NCI-H69 (cell line): ENCODE results near the gene RPTOR.

Experiments
- DNase-seq: peaks from one replicate; lab custom pipeline; 2025; lab: John Stamatoyannopoulos, UW

Gene RPTOR

DNA sequence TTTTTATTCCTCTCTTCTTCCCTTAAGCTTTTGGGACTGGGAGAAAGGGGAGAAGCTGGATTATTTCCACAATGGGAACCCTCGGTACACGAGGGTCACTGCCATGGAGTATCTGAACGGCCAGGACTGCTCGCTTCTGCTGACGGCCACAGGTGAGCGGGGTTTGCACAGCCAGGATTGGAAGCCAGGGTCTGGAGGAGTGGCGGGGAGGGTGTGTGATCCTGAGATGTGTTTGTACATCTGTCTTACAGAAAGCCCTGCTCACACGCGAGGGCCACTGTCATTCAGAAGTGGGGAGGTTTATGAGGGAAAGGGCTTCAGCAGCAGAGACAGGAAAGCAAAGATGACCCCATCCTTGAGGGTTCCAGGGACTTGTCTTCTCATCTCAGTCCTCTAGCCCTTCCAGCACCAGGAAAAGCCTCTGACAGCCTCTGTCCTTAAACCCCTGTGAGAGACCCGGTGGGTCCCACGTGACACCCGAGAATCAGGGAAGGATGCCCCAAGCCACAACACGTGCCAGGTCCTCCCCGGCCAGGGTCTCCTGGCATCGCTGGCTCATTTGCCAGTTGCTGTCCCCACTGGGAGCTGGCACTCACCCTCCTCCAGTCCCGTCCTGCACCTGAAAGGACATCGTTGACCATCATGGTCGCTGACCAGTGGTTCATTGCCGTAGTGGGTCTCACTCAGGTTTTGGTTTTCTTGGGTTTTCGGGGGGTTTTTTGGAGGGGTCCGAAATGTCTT is 402.7 kb downstream of the RPTOR start:
- DNase-seq = no peak

DNA sequence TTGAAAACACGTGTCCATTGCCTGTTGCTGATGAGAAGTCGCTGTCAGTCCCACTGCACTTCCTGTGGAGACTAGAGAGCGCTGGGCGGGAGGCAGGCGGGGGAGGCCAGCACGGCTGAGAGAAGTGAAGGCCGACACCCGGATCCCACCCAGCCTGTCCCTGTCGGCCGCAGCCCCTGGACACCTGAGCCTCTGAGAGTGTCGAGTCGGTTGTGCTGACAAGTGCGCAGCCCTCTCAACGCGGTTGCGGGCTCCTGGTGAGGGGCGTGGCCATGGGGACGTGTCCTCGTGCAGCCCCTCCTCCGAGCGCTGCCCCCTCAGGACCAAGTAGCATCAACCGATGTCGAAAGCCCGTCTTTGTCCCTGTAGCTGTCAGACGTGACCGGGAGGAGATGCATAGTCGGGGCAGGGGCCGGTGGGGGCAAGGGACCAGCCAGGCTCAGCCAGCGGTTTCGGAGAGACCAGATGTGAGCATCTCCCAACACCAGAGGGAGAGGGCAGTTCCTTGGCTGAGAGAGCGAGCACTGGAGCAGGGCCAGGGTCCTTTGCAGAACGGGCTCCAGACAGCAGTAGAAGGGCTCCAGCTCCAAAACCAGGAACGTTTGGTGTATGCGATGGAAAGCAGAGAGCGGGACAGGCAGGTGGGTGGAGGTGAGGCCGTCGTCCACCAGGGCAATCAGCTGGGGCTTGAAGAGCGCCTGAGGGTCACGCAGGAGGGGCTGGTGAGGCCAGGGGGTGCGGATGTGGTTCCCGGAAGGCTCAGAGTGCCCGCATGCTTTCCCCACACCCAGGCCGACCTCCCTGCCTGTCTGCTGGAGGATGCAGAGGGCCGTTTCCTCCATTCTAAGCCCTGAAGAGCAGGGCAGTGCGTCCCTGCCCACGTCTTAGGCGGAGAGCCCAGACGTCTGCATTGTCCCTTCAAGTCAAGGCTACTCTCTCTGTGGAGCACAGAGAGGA is 403.7 kb downstream of the RPTOR start:
- no peak for DNase-seq

DNA sequence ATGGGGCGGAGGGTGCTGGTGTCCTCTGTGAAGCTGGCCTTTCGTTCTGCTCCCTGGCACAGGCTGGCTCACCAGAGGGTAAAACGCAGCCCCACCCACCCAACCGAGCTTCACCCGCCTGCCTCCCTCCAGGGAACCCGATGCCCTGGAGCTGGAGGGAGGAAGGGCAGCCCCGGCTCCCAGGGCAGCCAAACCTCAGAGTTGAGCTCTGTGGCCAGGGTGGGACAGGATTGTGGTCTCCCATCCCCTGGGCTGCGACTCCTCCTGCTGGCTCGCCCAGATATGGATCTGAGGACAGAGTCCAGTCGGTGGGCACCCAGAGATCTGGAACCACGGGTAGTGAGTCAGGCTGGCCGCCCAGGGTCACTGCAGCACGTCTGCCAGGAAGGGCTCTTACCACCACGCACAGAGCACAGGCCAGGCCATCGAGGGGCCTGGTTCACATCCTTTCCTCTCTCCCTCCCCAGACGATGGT is 404.4 kb downstream of the RPTOR start:
- DNase-seq = no peak

DNA sequence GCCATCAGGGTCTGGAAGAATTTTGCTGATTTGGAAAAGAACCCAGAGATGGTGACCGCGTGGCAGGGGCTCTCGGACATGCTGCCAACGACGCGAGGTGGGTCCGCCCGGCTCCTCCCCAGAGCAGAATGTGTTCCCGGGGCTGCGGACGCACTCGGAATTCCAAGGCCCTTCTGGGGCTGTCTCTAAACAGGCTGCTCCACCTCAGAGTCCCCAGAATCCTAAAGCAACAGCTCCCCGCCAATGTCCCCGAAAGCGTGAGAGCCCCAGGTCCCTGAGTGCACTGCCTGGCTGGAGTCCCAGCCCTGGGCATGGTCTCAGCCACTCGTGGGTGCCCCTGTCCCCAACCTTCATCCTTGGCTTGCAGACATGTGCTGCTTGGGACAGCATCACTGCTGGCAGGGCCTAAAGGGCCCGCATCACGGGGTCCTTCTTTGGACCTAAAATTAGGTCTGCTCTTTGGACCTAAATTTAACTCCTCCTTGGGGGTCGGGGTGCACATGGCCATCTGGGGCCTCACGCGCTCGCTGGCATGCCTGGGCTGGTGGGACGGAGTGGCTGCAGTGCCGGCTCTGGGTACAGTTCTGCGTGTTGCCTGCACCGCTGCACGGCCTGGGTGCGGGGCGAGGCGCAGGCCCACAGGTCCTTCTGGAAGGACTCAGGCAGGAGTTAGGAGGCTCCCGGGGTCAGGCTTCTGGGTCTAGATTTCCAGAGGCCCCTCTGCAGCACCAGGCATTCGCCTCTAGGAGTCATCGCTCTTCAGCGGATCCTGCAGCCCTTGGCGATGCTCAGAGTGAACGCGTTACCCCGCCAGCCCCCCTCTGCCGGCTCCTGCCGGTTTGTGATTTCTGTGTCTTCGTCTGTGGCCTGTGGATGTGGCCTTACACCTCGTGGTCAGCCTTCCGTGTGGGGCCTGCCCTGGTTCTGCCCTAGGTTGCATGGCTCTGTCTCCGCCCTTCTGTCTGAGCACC is 405.1 kb downstream of the RPTOR start:
- DNase-seq = no peak

DNA sequence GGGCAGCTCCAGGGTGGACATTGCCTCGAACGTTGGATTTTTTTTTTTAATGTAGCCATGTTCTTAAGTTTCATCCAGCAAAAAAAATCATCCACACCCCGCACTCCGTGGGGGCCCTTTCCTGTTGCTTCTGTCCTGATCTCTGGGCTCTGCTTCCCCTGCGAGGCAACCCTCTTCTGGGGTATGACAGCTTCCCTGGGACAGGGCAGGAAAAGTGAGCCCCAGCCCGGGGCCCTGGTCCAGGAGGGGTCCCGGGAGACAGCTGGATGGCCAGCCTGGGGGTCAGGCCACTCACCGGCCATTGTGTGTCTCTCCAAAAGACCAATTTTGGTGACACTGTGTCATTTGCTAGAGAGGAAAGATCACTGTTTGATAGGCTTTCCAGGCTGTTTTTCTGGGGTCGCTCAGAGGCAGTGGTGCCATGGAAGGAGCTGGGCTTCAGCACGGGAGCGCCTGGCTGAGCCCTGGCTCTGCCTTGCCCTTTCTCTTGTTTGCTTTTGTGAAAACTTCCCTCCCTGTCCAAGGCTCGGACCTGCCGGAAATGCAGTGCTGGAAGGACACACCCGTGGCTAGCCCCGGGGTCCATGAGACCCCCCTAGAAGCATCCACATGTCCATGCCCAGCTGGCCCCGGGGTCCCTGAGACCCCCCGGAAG is 406.0 kb downstream of the RPTOR start:
- DNase-seq = no peak

DNA sequence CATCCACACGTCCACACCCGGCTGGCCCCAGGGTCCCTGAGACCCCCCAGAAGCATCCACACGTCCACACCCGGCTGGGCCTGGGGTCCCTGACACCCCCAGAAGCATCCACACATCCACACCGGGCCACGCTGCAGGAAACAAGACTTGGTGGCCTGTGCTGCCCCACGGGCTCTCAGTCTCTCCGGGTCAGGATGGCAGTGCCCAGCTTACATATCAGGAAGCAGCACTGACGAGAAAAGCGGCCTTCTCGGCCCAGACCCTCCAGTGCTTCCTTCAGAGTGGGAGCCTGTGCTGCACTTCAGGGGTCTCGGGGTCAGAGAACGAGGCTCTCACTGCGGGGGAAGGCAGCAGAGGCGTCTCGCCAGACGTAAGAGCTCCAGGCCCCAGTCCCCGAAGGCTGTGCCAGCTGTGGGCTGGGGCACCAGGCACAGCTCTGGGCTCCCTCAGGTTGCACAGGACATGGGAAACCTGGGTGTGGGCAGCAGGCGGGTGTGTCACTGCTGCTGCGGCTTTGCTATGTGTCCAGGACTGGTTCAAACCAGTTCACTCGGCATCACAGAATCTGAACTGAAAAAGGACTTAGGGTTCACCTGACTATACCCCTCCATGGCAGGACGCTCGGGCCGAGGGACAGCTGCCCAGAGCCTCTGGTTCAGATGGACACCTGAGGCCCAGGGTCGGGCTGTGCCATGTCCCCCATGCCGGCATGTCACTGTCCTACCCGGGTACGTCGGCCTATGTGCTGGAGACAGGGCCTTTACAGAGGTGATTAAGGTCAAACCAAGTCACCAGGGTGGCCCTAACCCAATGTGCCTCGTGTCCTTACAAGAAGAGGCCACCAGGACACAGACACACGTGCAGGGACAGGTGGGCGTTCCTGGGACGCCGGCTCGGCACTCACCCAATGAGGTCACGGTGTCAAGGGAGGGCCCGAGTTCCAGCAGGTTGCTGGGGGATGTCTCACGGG is 406.8 kb downstream of the RPTOR start:
- DNase-seq = no peak

DNA sequence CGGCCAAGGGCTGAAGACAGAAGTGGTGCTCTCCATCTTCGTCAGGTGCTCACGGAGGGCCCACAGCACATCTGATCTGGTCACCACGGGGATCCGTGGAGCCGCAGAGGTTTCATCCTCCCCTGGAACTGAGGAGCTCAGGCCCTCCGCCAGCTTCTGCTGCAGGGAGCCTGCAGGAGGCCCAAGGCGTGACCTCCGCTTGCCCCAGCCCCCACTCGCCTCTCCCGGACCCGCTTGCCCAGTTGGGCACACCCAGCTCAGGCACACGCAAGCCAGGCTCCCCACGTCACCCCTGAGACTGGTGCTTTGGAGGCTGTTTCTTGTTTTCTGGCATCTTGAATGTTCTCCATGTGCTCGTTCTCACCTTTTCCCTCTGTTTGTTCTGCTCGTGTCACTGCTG is 407.7 kb downstream of the RPTOR start:
- no peak for DNase-seq

- no peak for DNase-seq
Measured at GRCh38 chr17:80953471-80954315, 409.1 kb downstream of the RPTOR start.

DNA sequence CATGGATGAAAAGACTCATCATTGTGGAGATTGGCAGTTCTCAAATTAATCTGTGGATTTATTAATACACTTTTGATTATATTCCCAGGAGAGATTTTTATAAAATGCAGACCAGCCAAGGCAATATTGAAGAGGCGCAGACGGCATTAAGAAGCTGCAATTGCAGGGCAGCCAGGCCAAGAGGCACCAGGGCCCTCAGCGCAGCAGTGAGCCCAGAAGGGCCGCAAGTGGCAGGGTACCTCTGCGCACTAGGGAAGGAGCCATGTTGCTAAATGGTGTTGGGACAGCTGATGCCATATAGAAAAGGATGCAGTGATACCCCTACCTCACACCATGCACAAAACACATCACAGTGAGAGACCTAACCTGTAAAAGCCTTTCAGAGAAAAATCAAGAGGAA is 410.4 kb downstream of the RPTOR start:
- DNase-seq = no peak

GRCh38 chr17:80955671-80956280 is 411.1 kb downstream of the RPTOR start:
- DNase-seq = no peak

DNA sequence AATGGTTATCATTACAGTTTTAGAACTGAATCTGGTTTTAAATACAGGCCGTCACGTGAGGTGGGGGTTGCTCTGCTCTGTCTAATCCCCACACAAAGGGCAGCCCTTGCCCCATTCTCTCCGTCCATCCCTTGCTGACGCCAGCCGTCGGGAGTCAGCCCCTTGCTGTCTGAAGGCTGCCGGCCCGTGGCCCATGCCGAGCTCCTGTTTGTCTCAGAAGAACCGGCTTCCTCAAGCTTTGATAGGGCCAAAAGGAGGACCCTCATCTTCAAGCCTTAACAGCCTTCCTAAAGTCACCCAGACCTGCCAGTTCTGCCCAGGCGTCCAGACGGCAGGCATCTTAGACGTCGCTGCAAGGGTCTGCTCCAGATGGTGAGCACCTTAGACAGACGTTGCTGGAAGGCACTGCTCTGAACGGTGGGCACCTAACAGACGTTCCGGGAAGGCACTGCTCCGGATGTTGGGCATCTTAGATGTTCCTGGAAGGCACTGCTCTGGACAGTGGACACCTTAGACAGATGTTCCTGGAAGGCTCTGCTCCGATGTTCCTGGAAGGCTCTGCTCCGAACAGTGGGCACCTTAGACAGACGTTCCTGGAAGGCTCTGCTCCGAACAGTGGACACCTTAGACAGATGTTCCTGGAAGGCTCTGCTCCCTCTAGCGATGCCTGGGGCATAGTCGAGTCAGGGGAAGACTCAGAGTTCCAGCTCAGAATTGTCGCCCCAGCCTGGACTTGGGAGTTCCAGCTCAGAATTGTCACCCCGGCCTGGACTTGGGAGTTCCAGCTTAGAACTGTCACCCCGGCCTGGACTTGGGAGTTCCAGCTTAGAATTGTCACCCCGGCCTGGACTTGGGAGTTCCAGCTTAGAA is 411.9 kb downstream of the RPTOR start:
- DNase-seq = no peak

GRCh38 chr17:80957461-80957941 is 412.9 kb downstream of the RPTOR start:
- DNase-seq = no peak

DNA sequence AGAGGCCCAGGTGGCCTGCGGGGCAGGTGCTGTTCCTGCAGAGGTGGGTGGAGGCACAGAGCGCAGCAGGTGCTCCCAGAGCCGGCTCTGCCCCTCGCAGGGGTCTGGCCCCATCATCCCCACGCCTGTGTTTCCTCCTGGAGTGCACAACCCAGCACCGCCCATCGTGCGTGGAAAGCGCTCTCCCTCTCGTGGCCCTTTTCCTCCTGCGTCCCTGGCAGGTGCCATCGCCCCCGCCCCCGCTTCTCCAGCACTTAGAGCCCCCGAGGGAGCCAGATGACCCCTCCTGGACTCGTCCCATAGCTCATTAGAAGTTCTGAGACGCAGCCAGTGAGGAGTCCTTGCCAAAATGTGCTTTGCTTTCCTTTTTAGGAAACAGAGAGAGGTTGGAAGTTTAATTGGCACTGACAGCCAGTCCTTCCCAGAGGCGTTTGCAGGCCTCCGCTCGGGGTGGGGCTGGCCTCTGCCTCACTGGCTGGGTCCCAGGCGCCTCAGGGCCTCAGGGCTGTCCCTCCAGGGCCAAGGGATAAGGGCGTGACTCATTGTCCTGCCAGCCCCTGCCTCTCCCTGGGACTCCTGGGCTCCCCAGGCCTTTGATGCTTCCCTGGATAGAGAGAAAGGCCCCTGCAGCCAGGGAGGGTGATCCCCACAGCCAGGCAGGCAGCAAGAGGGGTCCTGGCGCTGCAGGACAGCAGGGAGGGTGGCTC is 414.8 kb downstream of the RPTOR start:
- DNase-seq = no peak

- no peak for DNase-seq
Measured at GRCh38 chr17:80960037-80960796, 415.6 kb downstream of the RPTOR start.

- no peak for DNase-seq
Measured at GRCh38 chr17:80960797-80961452, 416.3 kb downstream of the RPTOR start.
